ENCODE measurements around the gene OS9. TPM values are rescaled to one million over a fixed set of nuclear protein-coding genes. Genes with fewer than 3 reads are reported as not detected.
"Not testable (repeated sequence)": the region's sequence is repeated elsewhere in the genome, so short reads cannot be mapped to it uniquely, and the experiment has no call there.

Gene OS9
- total and polyA plus RNA-seq, 4 experiments from 2014 or later, result 56.6 to 195 (median 131) TPM

DNA sequence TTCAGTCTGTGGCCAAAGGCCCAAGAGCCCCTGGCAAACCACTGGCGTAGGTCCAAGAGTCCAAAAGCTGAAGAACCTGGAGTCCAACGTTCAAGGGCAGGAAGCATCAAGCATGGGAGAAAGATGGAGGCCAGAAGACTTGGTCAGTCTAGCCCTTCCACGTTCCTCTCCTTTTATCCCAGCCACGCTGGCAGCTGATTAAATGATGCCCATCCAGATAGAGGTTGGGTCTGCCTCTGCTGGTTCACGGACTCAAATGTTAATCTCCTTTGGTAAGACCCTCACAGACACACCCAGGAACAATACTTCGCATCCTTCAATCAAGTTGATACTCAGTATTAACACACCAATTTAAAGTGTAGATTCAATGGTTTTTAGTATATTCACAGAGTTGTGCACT is 21.1 kb upstream of the OS9 start:
- ChIA-PET POLR2A (ENCODE audit: partially characterized antibody) (no interaction called here), CTCF (ENCODE audit: partially characterized antibody) (interaction anchor here (0.6 to 0.7 kb wide), 2 partner anchors 276 to 1234 kb away, joined by 3 read pairs; no protein-coding TSS in a partner anchor)
- no peak overlapping the region for H3K27ac ChIP-seq (ENCODE audit: low read depth, low read length)
- peaks cover 0 to 2% (median 0%) of the 10 kb centered on the region in 8 donors for H3K9me3 Mint-ChIP-seq
- DNase-seq, result no peak
- H3K4me1 ChIP-seq (ENCODE audit: insufficient read depth, low read length), result no peaks in the 10 kb centered on the region
- H3K27ac Mint-ChIP-seq, result no peak overlapping the region
- H3K4me1 Mint-ChIP-seq, result no peaks in the 10 kb centered on the region
- H3K9me3 ChIP-seq (ENCODE audit: control insufficient read depth in 1 of 2, low read length in 2 of 2), result no peaks in the 10 kb centered on the region
- no peaks in the 10 kb centered on the region for H3K36me3 ChIP-seq (ENCODE audit: insufficient read depth, low read length)
- peaks cover 2 to 7% of the 10 kb centered on the region in 2 donors for H3K27me3 Mint-ChIP-seq
- no peak overlapping the region for H3K4me3 Mint-ChIP-seq
- intact Hi-C loops (cut with micrococcal nuclease), result no loop called here
- H3K4me3 ChIP-seq (ENCODE audit: low read length in 2 of 2), result no peak overlapping the region
- H3K36me3 Mint-ChIP-seq, result no peaks in the 10 kb centered on the region
- no peaks in the 10 kb centered on the region for H3K27me3 ChIP-seq (ENCODE audit: insufficient read depth, low read length)

DNA sequence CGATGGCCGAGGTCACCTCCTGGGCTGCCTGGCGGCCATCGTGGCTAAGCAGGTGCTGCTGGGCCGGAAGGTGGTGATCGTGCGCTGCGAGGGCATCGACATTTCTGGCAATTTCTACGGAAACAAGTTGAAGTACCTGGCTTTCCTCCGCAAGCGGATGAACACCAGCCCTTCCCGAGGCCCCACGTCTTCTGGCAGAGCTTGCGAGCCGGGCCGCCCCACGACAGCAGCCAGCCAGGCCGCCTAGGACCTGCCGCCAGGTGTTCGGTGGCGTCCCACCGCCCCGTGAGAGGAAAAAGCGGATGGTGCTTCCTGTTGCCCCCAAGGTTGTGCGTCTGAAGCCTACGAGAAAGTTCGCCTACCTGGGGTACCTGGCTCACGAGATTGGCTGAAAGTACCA is 19.2 kb upstream of the OS9 start:
- H3K4me3 Mint-ChIP-seq, result no peak overlapping the region
- H3K27ac Mint-ChIP-seq, result no peak overlapping the region
- POLR2A ChIA-PET (ENCODE audit: partially characterized antibody), result no interaction called here
- CTCF ChIA-PET (ENCODE audit: partially characterized antibody), result no interaction called here
- no peaks in the 10 kb centered on the region for H3K9me3 ChIP-seq (ENCODE audit: control insufficient read depth in 1 of 2, low read length in 2 of 2)
- H3K9me3 Mint-ChIP-seq, result peaks cover 0 to 2% (median 0%) of the 10 kb centered on the region in 8 donors
- intact Hi-C loops (cut with micrococcal nuclease), result no loop called here
- H3K4me3 ChIP-seq (ENCODE audit: low read length in 2 of 2), result no peak overlapping the region
- no peak overlapping the region for H3K27ac ChIP-seq (ENCODE audit: low read depth, low read length)
- H3K36me3 Mint-ChIP-seq, result no peaks in the 10 kb centered on the region
- no peak for DNase-seq
- no peaks in the 10 kb centered on the region for H3K4me1 Mint-ChIP-seq
- H3K4me1 ChIP-seq (ENCODE audit: insufficient read depth, low read length), result no peaks in the 10 kb centered on the region
- no peaks in the 10 kb centered on the region for H3K27me3 ChIP-seq (ENCODE audit: insufficient read depth, low read length)
- peaks cover 2 to 5% of the 10 kb centered on the region in 2 donors for H3K27me3 Mint-ChIP-seq
- no peaks in the 10 kb centered on the region for H3K36me3 ChIP-seq (ENCODE audit: insufficient read depth, low read length)

- H3K4me1 ChIP-seq (ENCODE audit: insufficient read depth, low read length); H3K27me3 ChIP-seq (ENCODE audit: insufficient read depth, low read length); H3K27ac Mint-ChIP-seq; DNase-seq; intact Hi-C loops (cut with micrococcal nuclease); H3K4me3 ChIP-seq (ENCODE audit: low read length in 2 of 2); H3K27me3 Mint-ChIP-seq; H3K27ac ChIP-seq (ENCODE audit: low read depth, low read length); H3K4me1 Mint-ChIP-seq; H3K36me3 ChIP-seq (ENCODE audit: insufficient read depth, low read length); POLR2A ChIA-PET (ENCODE audit: partially characterized antibody); H3K4me3 Mint-ChIP-seq; H3K9me3 ChIP-seq (ENCODE audit: control insufficient read depth in 1 of 2, low read length in 2 of 2); CTCF ChIA-PET (ENCODE audit: partially characterized antibody); H3K36me3 Mint-ChIP-seq: not testable (repeated sequence)
- peaks cover 0 to 11% (median 7%) of the 10 kb centered on the region in 8 donors for H3K9me3 Mint-ChIP-seq
Measured at GRCh38 chr12:57677947-57678346, 16.0 kb upstream of the OS9 start.

- ChIA-PET POLR2A (ENCODE audit: partially characterized antibody) (no interaction called here), CTCF (ENCODE audit: partially characterized antibody) (no interaction called here)
- Histone ChIP-seq H3K9me3 (ENCODE audit: control insufficient read depth in 1 of 2, low read length in 2 of 2) (no peaks in the 10 kb centered on the region), H3K4me1 (ENCODE audit: insufficient read depth, low read length) (no peaks in the 10 kb centered on the region), H3K27ac (ENCODE audit: low read depth, low read length) (no peak overlapping the region), H3K36me3 (ENCODE audit: insufficient read depth, low read length) (no peaks in the 10 kb centered on the region), H3K27me3 (ENCODE audit: insufficient read depth, low read length) (no peaks in the 10 kb centered on the region), H3K4me3 (ENCODE audit: low read length in 2 of 2) (no peak overlapping the region)
- H3K4me3 Mint-ChIP-seq, result no peak overlapping the region
- H3K4me1 Mint-ChIP-seq, result no peaks in the 10 kb centered on the region
- DNase-seq, result no peak
- H3K36me3 Mint-ChIP-seq, result no peaks in the 10 kb centered on the region
- peaks cover 0 to 11% (median 7%) of the 10 kb centered on the region in 8 donors for H3K9me3 Mint-ChIP-seq
- intact Hi-C loops (cut with micrococcal nuclease), result no loop called here
- peaks cover 0 to 8% of the 10 kb centered on the region in 2 donors for H3K27me3 Mint-ChIP-seq
- no peak overlapping the region for H3K27ac Mint-ChIP-seq
Measured at GRCh38 chr12:57679697-57680096, 14.2 kb upstream of the OS9 start.

DNA sequence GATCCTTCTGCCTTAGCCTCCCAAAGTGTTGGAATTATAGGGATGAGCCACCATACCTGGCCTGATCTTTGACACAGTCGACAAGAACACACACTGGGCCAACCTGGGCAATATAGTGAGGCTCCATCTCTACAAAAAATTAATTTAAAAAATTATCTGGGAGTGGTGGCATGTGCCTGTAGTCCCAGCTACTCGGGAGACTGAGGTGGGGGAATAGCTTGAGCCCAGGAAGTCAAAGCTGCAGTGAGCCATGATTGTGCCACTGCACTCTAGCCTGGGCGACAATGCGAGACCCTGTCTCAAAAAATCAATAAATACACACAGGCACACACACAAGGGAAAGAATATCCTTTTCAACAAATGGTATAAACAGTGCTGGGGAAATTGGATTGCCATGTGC is 6.1 kb upstream of the OS9 start:
- peaks cover 22 to 33% of the 10 kb centered on the region in 2 donors for H3K27me3 Mint-ChIP-seq
- CTCF ChIA-PET (ENCODE audit: partially characterized antibody), result no interaction called here
- no peaks in the 10 kb centered on the region for H3K9me3 Mint-ChIP-seq

DNA sequence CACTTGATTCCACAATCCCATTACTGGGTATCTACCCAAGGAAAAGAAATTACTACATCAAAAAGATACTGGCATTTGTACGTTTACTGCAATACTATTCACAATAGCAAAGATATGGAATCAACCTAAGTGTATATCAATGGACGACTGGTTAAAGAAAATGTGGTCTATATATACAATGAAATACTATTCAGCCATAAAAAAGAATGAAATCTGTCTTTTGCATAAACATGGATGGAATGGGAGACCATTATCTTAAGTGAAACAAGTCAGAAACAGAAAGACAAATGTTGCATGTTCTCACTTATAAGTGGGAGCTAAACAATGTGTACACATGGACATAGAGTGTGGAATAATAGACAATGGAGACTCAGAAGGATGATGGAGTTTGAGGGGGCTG is 5.0 kb upstream of the OS9 start:
- H3K9me3 ChIP-seq (ENCODE audit: control insufficient read depth in 1 of 2, low read length in 2 of 2), result no peaks in the 10 kb centered on the region
- intact Hi-C loops (cut with micrococcal nuclease), result no loop called here
- H3K9me3 Mint-ChIP-seq, result no peaks in the 10 kb centered on the region
- peaks cover 22 to 32% of the 10 kb centered on the region in 2 donors for H3K27me3 Mint-ChIP-seq
- peaks cover 8% of the 10 kb centered on the region for H3K4me1 ChIP-seq (ENCODE audit: insufficient read depth, low read length)
- H3K27ac Mint-ChIP-seq, result no peak overlapping the region
- H3K27me3 ChIP-seq (ENCODE audit: insufficient read depth, low read length), result peaks cover 9% of the 10 kb centered on the region
- ChIA-PET CTCF (ENCODE audit: partially characterized antibody) (interaction anchor here (0.8 kb wide), 1 partner anchor 12 kb away, joined by 6 read pairs; no protein-coding TSS in a partner anchor), POLR2A (ENCODE audit: partially characterized antibody) (no interaction called here)
- H3K4me3 Mint-ChIP-seq, result no peak overlapping the region
- no peak overlapping the region for H3K27ac ChIP-seq (ENCODE audit: low read depth, low read length)
- no peak overlapping the region for H3K4me3 ChIP-seq (ENCODE audit: low read length in 2 of 2)
- H3K36me3 ChIP-seq (ENCODE audit: insufficient read depth, low read length), result no peaks in the 10 kb centered on the region
- H3K4me1 Mint-ChIP-seq, result no peaks in the 10 kb centered on the region
- no peaks in the 10 kb centered on the region for H3K36me3 Mint-ChIP-seq
- no peak for DNase-seq

More for the DNA sequence above, 6.1 kb upstream of the OS9 start:
- Mint-ChIP-seq H3K27ac (no peak overlapping the region), H3K4me1 (no peaks in the 10 kb centered on the region), H3K36me3 (no peaks in the 10 kb centered on the region), H3K4me3 (no peak overlapping the region)
- intact Hi-C loops (cut with micrococcal nuclease), result no loop called here
- H3K4me3 ChIP-seq (ENCODE audit: low read length in 2 of 2), result no peak overlapping the region
- H3K9me3 ChIP-seq (ENCODE audit: control insufficient read depth in 1 of 2, low read length in 2 of 2), result no peaks in the 10 kb centered on the region
- H3K4me1 ChIP-seq (ENCODE audit: insufficient read depth, low read length), result peaks cover 1% of the 10 kb centered on the region
- H3K36me3 ChIP-seq (ENCODE audit: insufficient read depth, low read length), result no peaks in the 10 kb centered on the region
- POLR2A ChIA-PET (ENCODE audit: partially characterized antibody), result interaction anchor here (0.7 kb wide), 1 partner anchor 44 kb away, joined by 3 read pairs; no protein-coding TSS in a partner anchor
- H3K27ac ChIP-seq (ENCODE audit: low read depth, low read length), result no peak overlapping the region
- no peak for DNase-seq
- peaks cover 9% of the 10 kb centered on the region for H3K27me3 ChIP-seq (ENCODE audit: insufficient read depth, low read length)

DNA sequence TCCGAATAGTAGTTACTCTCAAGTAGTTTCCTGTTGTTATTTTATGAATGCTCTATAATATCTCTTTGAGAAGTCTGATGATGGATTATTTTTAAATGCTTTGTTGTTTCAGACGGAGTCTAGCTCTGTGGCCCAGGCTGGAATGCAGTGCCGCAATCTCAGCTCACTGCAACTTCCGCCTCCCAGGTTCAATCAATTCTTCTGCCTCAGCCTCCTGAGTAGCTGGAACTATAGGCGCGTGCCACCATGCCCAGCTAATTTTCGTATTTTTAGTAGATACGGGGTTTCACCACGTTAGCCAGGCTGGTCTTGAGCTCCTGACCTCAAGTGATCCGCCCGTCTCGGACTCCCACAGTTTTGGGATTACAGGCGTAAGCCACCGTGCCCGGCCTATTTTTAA is 1.4 kb upstream of the OS9 start:
- ChIA-PET CTCF (ENCODE audit: partially characterized antibody) (interaction anchor here (1.2 to 2.8 kb wide), 5 partner anchors 11 to 233 kb away, joined by 3 to 15 read pairs (median 8); no protein-coding TSS in a partner anchor), POLR2A (ENCODE audit: partially characterized antibody) (interaction anchor here (1.1 to 2.8 kb wide), 5 partner anchors 15 to 249 kb away, joined by 3 to 22 read pairs (median 6); partner anchors contain the start of genes ARHGAP9, ATP23 and GLI1)
- no peak for DNase-seq
- no peak overlapping the region for H3K27ac Mint-ChIP-seq
- no peak overlapping the region for H3K4me3 Mint-ChIP-seq
- H3K27me3 Mint-ChIP-seq, result peaks cover 11 to 12% of the 10 kb centered on the region in 2 donors
- intact Hi-C loops (cut with micrococcal nuclease), result loop anchor here (2.0 to 10.0 kb wide), 4 partner anchors 170 to 245 kb away; partner anchors contain the start of genes GLI1, INHBE, MARS1 and MBD6
- Histone ChIP-seq H3K27me3 (ENCODE audit: insufficient read depth, low read length) (no peaks in the 10 kb centered on the region), H3K36me3 (ENCODE audit: insufficient read depth, low read length) (peaks cover 21% of the 10 kb centered on the region), H3K4me3 (ENCODE audit: low read length in 2 of 2) (no peak overlapping the region), H3K9me3 (ENCODE audit: control insufficient read depth in 1 of 2, low read length in 2 of 2) (no peaks in the 10 kb centered on the region), H3K4me1 (ENCODE audit: insufficient read depth, low read length) (peaks cover 26% of the 10 kb centered on the region), H3K27ac (ENCODE audit: low read depth, low read length) (no peak overlapping the region)
- no peaks in the 10 kb centered on the region for H3K9me3 Mint-ChIP-seq
- peaks cover 0 to 10% (median 0%) of the 10 kb centered on the region in 4 donors for H3K4me1 Mint-ChIP-seq
- H3K36me3 Mint-ChIP-seq, result peaks cover 17 to 19% of the 10 kb centered on the region in 2 donors
